ENCODE results near the gene NHERF1. TPM values are rescaled to one million over a fixed set of nuclear protein-coding genes. Genes with fewer than 3 reads are reported as not detected.

The NHERF1 gene
- total RNA-seq, 1 experiment from 2014 or later, result 90.8 TPM

DNA sequence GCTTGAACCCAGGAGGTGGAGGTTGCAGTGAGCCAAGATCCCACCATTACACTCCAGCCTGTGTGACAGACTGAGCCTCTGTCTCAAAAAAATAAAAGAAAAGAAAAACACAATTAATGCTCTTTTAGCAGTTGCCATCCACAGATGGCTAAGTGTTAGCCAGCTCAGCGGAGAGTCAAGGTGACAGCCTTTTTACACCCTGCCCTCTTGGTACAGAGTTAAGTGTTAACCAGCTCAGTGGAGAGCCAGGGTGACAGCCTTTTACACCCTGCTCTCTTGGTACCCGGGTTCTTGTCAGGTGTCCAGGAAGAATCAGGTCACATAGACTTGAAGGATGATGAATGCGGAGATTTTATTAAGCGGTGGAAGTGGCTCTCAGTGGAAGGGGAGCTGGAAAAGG is 27.9 kb upstream of the NHERF1 start:
- TF ChIP-seq POLR2AphosphoS5 (IDR thresholded peaks at IDR 0.05; ENCODE audit: low read depth, low read length), result no peak
- H3K4me1 ChIP-seq (ENCODE audit: control insufficient read depth, insufficient read depth, low read length), result no peaks in the 10 kb centered on the region
- H3K27me3 ChIP-seq (ENCODE audit: control insufficient read depth, insufficient read depth, low read length), result 0 out of 2 replicates have a peak, but pooled peaks cover 3% of the 10 kb centered on the region
- intact Hi-C loops (cut with micrococcal nuclease; ENCODE audit: unreplicated experiment) (no loop called here), in situ Hi-C loops (cut with HindIII; ENCODE audit: low pct_unique_long_range_greater_than_20kb, low sequenced_read_pairs) (no loop called here)
- DNase-seq (ENCODE audit: low read depth, low spot score) (no peak), ATAC-seq (no peak)
- H3K27ac ChIP-seq (ENCODE audit: low read length), result no peak overlapping the region
- ChIA-PET CTCF (no interaction called here), POLR2A (no interaction called here)
- no TSS peak for BruUV-seq (replicated peaks)
- H3K9me3 ChIP-seq (ENCODE audit: control insufficient read depth, insufficient read depth, low read depth, low read length), result no peaks in the 10 kb centered on the region
- no peaks in the 10 kb centered on the region for H3K36me3 ChIP-seq (ENCODE audit: control insufficient read depth, insufficient read depth, low read length)
- H3K4me3 ChIP-seq (ENCODE audit: low read depth in 2 of 2, low read length in 2 of 2), result no peak overlapping the region

GRCh38 chr17:74722782-74723181 is 25.6 kb upstream of the NHERF1 start:
- DNase-seq (ENCODE audit: low read depth, low spot score), result no peak
- POLR2A ChIA-PET, result no interaction called here
- no peak overlapping the region for H3K4me3 ChIP-seq (ENCODE audit: low read depth in 2 of 2, low read length in 2 of 2)
- no peak for TF ChIP-seq SIN3A (IDR thresholded peaks at IDR 0.05; ENCODE audit: borderline replicate concordance, insufficient read depth, low read depth, low read length)
- TF ChIP-seq REST (IDR thresholded peaks at IDR 0.05; ENCODE audit: insufficient read depth in 1 of 2, low read depth in 2 of 2, low read length in 1 of 2), result no peak
- no peak for TF ChIP-seq POLR2AphosphoS5 (IDR thresholded peaks at IDR 0.05; ENCODE audit: low read depth, low read length)
- TF ChIP-seq TCF7L2 (IDR thresholded peaks at IDR 0.05; ENCODE audit: low read depth, low read length), result no peak
- TF ChIP-seq, protein P1, sequence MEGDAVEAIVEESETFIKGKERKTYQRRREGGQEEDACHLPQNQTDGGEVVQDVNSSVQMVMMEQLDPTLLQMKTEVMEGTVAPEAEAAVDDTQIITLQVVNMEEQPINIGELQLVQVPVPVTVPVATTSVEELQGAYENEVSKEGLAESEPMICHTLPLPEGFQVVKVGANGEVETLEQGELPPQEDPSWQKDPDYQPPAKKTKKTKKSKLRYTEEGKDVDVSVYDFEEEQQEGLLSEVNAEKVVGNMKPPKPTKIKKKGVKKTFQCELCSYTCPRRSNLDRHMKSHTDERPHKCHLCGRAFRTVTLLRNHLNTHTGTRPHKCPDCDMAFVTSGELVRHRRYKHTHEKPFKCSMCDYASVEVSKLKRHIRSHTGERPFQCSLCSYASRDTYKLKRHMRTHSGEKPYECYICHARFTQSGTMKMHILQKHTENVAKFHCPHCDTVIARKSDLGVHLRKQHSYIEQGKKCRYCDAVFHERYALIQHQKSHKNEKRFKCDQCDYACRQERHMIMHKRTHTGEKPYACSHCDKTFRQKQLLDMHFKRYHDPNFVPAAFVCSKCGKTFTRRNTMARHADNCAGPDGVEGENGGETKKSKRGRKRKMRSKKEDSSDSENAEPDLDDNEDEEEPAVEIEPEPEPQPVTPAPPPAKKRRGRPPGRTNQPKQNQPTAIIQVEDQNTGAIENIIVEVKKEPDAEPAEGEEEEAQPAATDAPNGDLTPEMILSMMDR (IDR thresholded peaks at IDR 0.05), result no peak
- 0 out of 2 replicates have a peak, but pooled peaks cover 3% of the 10 kb centered on the region for H3K27me3 ChIP-seq (ENCODE audit: control insufficient read depth, insufficient read depth, low read length)
- BruUV-seq (replicated peaks), result no TSS peak
- intact Hi-C loops (cut with micrococcal nuclease; ENCODE audit: unreplicated experiment), result no loop called here
- H3K4me1 ChIP-seq (ENCODE audit: control insufficient read depth, insufficient read depth, low read length), result no peaks in the 10 kb centered on the region
- CTCF ChIA-PET, result no interaction called here
- ATAC-seq, result no peak
- in situ Hi-C loops (cut with HindIII; ENCODE audit: low pct_unique_long_range_greater_than_20kb, low sequenced_read_pairs), result no loop called here
- H3K27ac ChIP-seq (ENCODE audit: low read length), result no peak overlapping the region
- H3K36me3 ChIP-seq (ENCODE audit: control insufficient read depth, insufficient read depth, low read length), result no peaks in the 10 kb centered on the region
- H3K9me3 ChIP-seq (ENCODE audit: control insufficient read depth, insufficient read depth, low read depth, low read length), result no peaks in the 10 kb centered on the region

DNA sequence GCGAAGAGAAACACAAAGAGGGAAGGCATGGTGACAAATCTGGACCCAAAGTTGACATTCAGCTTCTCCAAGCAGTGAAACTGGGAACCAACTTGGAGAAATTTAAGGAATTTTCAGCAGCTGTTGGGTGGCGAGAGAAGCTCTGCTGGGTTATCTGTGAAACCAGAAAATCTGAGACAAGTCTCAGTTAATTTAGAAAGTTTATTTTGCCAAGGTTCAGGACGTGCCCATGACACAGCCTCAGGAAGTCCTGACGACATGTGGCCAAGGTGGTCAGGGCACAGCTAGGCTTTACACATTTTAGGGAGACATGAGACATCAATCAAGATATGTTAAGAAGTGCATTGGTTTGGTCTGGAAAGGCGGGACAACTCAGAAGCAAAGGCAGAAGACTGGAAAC is 24.5 kb upstream of the NHERF1 start:
- in situ Hi-C loops (cut with HindIII; ENCODE audit: low pct_unique_long_range_greater_than_20kb, low sequenced_read_pairs), result no loop called here

More for the DNA sequence above, 24.5 kb upstream of the NHERF1 start:
- TF ChIP-seq TCF7L2 (IDR thresholded peaks at IDR 0.05; ENCODE audit: low read depth, low read length), result no peak
- H3K27me3 ChIP-seq (ENCODE audit: control insufficient read depth, insufficient read depth, low read length), result no peaks in the 10 kb centered on the region
- no peak for ATAC-seq
- H3K4me1 ChIP-seq (ENCODE audit: control insufficient read depth, insufficient read depth, low read length), result no peaks in the 10 kb centered on the region
- ChIA-PET POLR2A (no interaction called here), CTCF (interaction anchor here (0.6 kb wide), 1 partner anchor 404 kb away, joined by 4 read pairs; no protein-coding TSS in a partner anchor)
- H3K36me3 ChIP-seq (ENCODE audit: control insufficient read depth, insufficient read depth, low read length), result no peaks in the 10 kb centered on the region
- intact Hi-C loops (cut with micrococcal nuclease; ENCODE audit: unreplicated experiment), result no loop called here
- no peaks in the 10 kb centered on the region for H3K9me3 ChIP-seq (ENCODE audit: control insufficient read depth, insufficient read depth, low read depth, low read length)
- no peak overlapping the region for H3K4me3 ChIP-seq (ENCODE audit: low read depth in 2 of 2, low read length in 2 of 2)
- DNase-seq (ENCODE audit: low read depth, low spot score), result no peak
- no peak overlapping the region for H3K27ac ChIP-seq (ENCODE audit: low read length)
- no TSS peak for BruUV-seq (replicated peaks)
